ENCODE data around the gene CRY1. TPM values are rescaled to one million over a fixed set of nuclear protein-coding genes. Genes with fewer than 3 reads are reported as not detected.

Gene CRY1
- total RNA-seq, 1 donor from 2014 or later = 21.2 TPM

DNA sequence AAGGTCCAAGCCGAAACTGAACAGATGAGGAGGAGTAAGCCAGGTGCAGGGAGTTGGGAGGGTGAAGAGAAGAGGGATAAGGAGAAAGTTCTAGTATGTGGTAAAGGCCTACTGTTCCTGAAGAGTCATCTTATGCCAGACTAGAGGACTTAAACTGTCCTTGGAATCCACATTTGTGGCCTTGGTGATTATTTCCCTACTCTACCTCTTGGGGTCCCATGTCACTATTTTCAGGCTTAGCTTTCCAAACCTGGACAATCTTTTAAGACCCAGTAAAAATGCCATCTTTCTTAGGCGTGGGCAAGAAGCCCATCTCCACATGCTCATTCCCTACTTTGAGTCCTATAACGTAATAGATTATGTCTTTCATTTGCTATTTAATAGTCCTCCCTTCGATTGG lies 40.1 kb upstream of the CRY1 start:
- H3K36me3 Mint-ChIP-seq (ENCODE audit: low read depth) = no peaks in the 10 kb centered on the region
- DNase-seq (ENCODE audit: low spot score) = no peak
- no peaks in the 10 kb centered on the region for H3K4me1 Mint-ChIP-seq (ENCODE audit: low read depth)
- H3K27me3 Mint-ChIP-seq (ENCODE audit: low read depth) = peaks cover 10% of the 10 kb centered on the region
- peaks cover 5% of the 10 kb centered on the region for H3K9me3 Mint-ChIP-seq (ENCODE audit: low read depth)
- TF ChIP-seq, protein P1, sequence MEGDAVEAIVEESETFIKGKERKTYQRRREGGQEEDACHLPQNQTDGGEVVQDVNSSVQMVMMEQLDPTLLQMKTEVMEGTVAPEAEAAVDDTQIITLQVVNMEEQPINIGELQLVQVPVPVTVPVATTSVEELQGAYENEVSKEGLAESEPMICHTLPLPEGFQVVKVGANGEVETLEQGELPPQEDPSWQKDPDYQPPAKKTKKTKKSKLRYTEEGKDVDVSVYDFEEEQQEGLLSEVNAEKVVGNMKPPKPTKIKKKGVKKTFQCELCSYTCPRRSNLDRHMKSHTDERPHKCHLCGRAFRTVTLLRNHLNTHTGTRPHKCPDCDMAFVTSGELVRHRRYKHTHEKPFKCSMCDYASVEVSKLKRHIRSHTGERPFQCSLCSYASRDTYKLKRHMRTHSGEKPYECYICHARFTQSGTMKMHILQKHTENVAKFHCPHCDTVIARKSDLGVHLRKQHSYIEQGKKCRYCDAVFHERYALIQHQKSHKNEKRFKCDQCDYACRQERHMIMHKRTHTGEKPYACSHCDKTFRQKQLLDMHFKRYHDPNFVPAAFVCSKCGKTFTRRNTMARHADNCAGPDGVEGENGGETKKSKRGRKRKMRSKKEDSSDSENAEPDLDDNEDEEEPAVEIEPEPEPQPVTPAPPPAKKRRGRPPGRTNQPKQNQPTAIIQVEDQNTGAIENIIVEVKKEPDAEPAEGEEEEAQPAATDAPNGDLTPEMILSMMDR (IDR thresholded peaks at IDR 0.05) = no peak
- no peak overlapping the region for H3K4me3 Mint-ChIP-seq (ENCODE audit: unreplicated experiment)
- H3K27ac Mint-ChIP-seq (ENCODE audit: unreplicated experiment) = no peak overlapping the region

DNA sequence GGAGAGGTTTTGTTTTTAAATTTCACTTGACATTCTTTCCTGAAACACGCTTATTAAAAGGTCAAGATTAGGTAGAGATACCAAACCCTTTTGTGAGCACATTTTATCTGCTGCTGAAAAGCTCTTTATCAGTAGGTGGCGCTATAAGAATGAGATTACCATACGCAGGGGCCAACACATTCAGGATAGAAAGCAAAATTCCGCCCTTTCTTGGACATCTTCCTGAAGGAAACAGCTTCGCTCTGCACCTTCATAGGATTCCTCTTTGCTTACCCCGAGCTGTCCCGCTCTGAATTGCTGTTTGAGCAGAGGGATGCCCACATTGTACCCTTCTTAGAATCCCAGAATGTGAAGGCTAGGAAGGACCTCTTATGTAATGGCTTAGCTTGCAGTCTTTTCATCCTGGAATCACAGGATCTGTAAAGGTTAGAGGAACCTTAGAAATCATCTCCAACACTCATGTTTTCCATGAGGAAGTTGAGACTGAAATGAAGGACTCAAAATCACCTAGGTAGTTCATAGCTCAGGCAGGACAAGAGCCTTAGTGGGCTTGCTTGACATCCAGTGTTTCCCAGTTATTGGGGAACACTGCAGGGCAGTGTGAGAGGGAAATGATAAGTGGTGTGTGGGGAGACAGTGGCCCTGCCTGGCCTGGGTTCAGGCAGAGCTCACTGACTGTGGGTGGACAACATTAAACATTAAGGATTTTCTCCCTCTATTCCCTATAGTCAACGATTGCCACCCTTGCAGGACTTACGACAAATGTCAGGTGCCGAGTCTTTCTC lies 38.7 kb upstream of the CRY1 start:
- Mint-ChIP-seq H3K36me3 (ENCODE audit: low read depth) (no peaks in the 10 kb centered on the region), H3K27me3 (ENCODE audit: low read depth) (peaks cover 10% of the 10 kb centered on the region), H3K4me1 (ENCODE audit: low read depth) (no peaks in the 10 kb centered on the region), H3K9me3 (ENCODE audit: low read depth) (peaks cover 5% of the 10 kb centered on the region), H3K4me3 (ENCODE audit: unreplicated experiment) (no peak overlapping the region), H3K27ac (ENCODE audit: unreplicated experiment) (no peak overlapping the region)
- TF ChIP-seq, protein P1 (IDR thresholded peaks at IDR 0.05) = peak; percentile 96
- no peak for DNase-seq (ENCODE audit: low spot score)

DNA sequence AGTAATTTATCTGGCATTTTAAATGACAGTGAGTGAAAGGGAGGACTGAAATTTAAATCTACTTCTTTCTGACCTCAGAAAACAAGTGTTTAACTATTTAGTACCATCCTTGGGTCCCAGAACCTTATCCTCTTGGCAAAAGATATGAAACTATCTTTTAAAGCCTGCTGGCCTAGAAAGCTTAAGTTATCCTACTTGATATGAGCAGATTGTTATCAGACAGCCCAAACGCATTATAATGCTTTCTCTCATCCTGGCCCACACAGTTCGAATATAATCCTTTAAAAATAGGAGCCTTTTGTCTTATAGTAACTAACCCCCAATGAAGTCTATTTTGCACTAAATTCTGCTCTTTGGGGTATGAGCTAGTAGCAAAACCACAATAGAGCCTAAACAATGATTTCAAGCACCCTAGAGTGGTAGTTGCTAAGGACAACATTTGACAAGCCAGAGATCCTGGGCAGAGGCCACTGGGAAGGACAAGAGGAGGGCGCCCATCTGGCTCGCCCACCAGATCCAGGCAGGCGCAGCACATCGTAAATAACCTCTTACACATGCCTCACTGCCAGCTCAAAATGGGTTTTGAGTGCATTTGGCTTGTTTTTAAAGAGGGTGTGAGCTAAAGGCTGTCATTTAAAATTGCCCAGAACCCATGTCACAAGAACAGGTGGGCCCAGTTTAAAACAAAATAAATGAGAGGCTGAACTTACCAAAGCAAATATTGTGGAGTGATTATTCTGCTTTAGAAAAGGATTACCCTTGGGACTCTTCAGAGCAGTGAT lies 37.7 kb upstream of the CRY1 start:
- H3K27me3 Mint-ChIP-seq (ENCODE audit: low read depth) = peaks cover 14% of the 10 kb centered on the region
- DNase-seq (ENCODE audit: low spot score) = no peak
- no peaks in the 10 kb centered on the region for H3K36me3 Mint-ChIP-seq (ENCODE audit: low read depth)
- no peak overlapping the region for H3K27ac Mint-ChIP-seq (ENCODE audit: unreplicated experiment)
- TF ChIP-seq, protein P1 (IDR thresholded peaks at IDR 0.05) = no peak
- no peaks in the 10 kb centered on the region for H3K4me1 Mint-ChIP-seq (ENCODE audit: low read depth)
- no peaks in the 10 kb centered on the region for H3K9me3 Mint-ChIP-seq (ENCODE audit: low read depth)
- H3K4me3 Mint-ChIP-seq (ENCODE audit: unreplicated experiment) = no peak overlapping the region

DNA sequence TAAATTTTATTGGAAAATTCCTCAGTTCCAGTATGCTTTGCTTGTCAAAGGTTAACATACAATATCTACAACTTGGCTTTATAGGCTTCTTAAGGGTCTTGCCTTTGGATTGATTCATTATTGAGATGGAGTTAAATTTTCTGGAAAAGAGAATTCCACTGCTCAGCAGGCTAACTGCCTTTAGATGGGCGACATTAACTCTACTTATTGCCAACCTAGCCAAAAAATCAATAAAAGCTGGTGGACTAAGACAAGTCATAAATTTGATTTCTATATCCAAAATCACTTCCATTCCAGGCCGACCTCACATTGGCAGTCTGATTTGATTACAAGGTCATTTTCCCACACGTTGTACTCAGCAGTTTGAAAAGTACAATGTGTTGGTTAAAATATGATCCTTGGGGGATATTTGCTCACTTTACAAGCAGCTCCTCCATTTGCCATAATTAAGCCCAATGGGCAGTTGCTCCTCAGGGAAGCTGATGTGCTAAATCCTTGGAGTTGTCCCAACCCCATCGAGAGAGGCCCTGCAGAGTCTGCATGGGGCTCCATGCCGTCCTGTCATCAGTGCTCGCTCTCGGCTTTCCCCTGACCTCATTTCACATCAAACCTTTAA lies 36.1 kb upstream of the CRY1 start:
- TF ChIP-seq, protein P1 (IDR thresholded peaks at IDR 0.05) = no peak
- no peak overlapping the region for H3K27ac Mint-ChIP-seq (ENCODE audit: unreplicated experiment)
- H3K9me3 Mint-ChIP-seq (ENCODE audit: low read depth) = no peaks in the 10 kb centered on the region
- H3K4me3 Mint-ChIP-seq (ENCODE audit: unreplicated experiment) = no peak overlapping the region
- no peaks in the 10 kb centered on the region for H3K4me1 Mint-ChIP-seq (ENCODE audit: low read depth)
- H3K27me3 Mint-ChIP-seq (ENCODE audit: low read depth) = peaks cover 24% of the 10 kb centered on the region
- DNase-seq (ENCODE audit: low spot score) = no peak
- no peaks in the 10 kb centered on the region for H3K36me3 Mint-ChIP-seq (ENCODE audit: low read depth)
